IMR-90 (cell line): ENCODE measurements around the gene PODXL2.

ENCODE experiments used
- CHD1 ChIP-seq: IDR thresholded peaks from 2 replicates; pipeline ENCODE4 v1.6.1; 2012; ENCODE audit warnings: low read depth, low read length, improper control_type of control experiment
- CTCF ChIP-seq: conservative IDR thresholded peaks from 2 replicates; pipeline ENCODE4 v1.5.1; 2012; ENCODE audit warnings: mild to moderate bottlenecking, low read depth, low read length, improper control_type of control experiment
- TF ChIP-seq, protein P1 (sequence below): fragments of 150-350 bp; IDR thresholded peaks from 2 replicates; pipeline ENCODE4 v1.6.1; 2017; ENCODE audit warnings: mild to moderate bottlenecking, antibody characterized with exemption, low read length, low read depth

DNA sequence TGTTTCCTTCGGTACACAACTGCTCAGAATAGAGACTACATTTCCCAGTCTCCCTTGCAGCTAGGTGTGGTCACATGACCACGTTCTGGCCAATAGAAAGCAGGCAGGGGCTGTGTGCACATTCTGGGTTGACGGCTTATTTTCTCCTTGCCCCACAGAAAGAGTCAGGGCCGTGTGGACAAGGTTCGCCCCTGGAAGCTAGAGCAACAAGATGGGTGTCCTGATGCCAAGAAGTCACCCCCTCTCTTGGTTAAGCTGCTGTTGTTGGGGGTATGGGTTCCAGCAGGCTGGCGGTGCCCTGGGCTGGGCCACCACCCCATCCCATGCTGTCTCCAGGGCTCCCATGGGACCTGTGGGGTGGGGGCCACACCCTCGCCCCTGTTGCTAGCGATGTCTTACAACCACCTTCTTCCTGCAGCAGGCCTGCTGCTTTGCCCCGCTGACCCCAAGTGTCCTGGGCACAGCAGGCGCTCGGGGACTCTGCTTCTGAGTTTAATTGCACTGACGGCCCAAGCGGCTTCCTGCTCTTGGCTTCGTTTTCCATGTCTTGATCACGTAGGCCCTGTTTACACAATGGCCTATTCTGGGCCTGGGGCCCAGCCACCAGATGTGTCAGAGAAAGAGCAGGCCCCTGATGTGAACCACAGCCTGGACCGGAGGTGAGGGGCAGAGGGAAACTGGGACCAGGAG lies 68.7 kb downstream of the PODXL2 start:
- TF ChIP-seq CTCF: no peak
- TF ChIP-seq, protein P1, sequence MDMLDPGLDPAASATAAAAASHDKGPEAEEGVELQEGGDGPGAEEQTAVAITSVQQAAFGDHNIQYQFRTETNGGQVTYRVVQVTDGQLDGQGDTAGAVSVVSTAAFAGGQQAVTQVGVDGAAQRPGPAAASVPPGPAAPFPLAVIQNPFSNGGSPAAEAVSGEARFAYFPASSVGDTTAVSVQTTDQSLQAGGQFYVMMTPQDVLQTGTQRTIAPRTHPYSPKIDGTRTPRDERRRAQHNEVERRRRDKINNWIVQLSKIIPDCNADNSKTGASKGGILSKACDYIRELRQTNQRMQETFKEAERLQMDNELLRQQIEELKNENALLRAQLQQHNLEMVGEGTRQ: peak; percentile 95
- TF ChIP-seq CHD1: no peak
